ENCODE data around the gene AXIN2.

The AXIN2 gene

DNA sequence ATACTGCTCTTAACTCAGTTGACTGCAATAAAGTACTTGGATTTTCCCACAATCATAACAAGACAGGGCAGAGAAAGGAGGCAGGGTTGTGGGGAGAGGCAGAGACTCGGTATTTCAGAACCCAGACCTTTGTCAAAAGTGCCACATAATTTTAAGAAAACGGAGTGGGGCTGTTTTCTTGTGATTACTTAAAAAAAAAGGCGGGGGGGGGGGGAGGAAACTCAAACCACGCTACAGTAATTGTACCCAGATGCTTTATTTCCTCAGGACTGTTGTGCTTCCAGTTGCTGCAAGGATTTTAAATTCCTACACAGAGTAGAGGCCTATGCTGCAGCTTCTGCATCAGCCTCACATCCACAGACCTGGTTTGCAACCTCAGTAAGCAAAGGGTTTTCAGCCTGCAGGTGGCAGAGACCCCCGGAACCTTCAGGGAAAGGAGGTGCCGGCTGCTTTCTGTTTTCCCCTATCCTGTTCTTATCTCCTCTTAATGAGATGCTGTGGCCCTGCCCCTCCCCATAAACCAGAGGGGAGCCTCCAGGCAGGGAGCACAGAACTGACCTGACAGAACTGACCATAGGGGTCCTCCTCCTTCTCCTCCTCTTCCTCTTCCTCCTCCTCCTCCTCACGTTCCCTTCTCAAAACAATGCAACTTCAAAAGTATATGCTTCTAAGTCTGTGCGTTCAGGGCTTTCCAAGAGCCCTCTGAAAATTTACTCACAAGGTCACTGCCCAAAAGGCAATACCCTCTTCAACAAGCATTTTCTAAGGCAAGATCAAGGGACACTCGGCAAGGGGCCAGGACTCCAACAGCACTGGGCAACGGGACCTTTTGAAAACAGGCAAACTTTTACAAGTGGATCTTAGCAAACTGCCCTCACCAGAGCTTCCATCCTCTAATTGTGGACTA is 7.5 kb downstream of the AXIN2 start:
- Histone ChIP-seq H3K27ac (no peak overlapping the region), H3K27me3 (ENCODE audit: insufficient read depth, low read depth, severe bottlenecking) (no peaks in the 10 kb centered on the region), H3K9me3 (ENCODE audit: severe bottlenecking) (no peaks in the 10 kb centered on the region), H3K4me3 (ENCODE audit: low read depth, low read length) (no peak overlapping the region), H3K36me3 (peaks cover 52% of the 10 kb centered on the region)
- TF ChIP-seq, protein P1, sequence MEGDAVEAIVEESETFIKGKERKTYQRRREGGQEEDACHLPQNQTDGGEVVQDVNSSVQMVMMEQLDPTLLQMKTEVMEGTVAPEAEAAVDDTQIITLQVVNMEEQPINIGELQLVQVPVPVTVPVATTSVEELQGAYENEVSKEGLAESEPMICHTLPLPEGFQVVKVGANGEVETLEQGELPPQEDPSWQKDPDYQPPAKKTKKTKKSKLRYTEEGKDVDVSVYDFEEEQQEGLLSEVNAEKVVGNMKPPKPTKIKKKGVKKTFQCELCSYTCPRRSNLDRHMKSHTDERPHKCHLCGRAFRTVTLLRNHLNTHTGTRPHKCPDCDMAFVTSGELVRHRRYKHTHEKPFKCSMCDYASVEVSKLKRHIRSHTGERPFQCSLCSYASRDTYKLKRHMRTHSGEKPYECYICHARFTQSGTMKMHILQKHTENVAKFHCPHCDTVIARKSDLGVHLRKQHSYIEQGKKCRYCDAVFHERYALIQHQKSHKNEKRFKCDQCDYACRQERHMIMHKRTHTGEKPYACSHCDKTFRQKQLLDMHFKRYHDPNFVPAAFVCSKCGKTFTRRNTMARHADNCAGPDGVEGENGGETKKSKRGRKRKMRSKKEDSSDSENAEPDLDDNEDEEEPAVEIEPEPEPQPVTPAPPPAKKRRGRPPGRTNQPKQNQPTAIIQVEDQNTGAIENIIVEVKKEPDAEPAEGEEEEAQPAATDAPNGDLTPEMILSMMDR (IDR thresholded peaks at IDR 0.05; ENCODE audit: low read depth, low read length), result no peak
- DNase-seq, result no peak

DNA sequence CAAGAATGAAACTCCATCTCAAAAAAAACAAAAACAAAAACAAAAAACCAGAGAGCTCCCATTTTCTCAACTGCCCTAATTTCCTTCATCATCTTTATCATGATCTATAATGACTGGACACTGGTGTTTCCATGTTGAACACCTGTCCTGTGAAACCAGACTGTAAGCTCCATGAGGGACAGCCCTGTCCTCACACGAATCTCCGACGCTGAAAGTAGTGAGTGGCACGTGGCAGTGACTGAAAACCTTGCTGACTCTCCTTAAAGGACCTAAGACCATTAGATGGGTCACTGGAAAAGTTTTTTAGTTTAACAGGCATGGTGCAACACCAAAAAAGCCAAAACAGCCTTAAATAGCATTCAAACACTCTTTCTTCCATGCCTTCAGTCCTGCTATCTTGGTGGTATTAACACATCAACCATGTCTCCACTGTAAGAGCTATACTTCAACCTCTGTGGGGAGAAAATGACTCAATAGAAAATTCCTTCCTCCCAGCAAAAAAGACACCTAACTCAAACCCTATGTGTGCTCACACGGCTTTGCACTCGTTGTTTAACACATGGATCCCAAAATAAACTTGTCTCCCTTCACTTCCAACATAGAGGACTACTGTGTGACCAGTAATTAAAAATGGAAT is 8.3 kb downstream of the AXIN2 start:
- Histone ChIP-seq H3K4me3 (ENCODE audit: low read depth, low read length) (no peak overlapping the region), H3K27me3 (ENCODE audit: insufficient read depth, low read depth, severe bottlenecking) (no peaks in the 10 kb centered on the region), H3K36me3 (peaks cover 56% of the 10 kb centered on the region), H3K9me3 (ENCODE audit: severe bottlenecking) (no peaks in the 10 kb centered on the region), H3K27ac (no peak overlapping the region)
- TF ChIP-seq, protein P1 (IDR thresholded peaks at IDR 0.05; ENCODE audit: low read depth, low read length), result no peak
- no peak for DNase-seq

DNA sequence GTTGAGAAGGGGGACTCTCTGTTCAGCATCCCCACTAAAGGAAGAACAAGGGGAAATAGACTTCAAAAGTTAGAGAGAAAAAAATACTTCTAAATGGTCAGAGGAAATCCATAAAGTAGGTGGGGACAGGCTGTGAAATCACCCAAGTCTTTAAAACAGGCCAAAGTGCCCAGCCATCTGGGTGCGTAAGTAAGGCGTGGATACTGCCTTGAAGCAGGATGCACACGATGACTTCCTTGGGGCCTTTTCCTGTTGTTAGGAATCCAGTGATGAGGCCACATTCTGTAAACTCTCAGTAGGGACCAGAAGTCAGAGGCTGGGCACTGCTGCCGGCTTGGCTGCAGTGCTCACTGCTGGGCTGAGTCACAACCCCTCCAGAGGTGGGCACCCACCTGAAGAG is 9.2 kb downstream of the AXIN2 start:
- Histone ChIP-seq H3K36me3 (peaks cover 51% of the 10 kb centered on the region), H3K9me3 (ENCODE audit: severe bottlenecking) (no peaks in the 10 kb centered on the region), H3K27me3 (ENCODE audit: insufficient read depth, low read depth, severe bottlenecking) (no peaks in the 10 kb centered on the region), H3K4me3 (ENCODE audit: low read depth, low read length) (no peak overlapping the region), H3K27ac (no peak overlapping the region)
- DNase-seq, result no peak
- TF ChIP-seq, protein P1 (IDR thresholded peaks at IDR 0.05; ENCODE audit: low read depth, low read length), result no peak

DNA sequence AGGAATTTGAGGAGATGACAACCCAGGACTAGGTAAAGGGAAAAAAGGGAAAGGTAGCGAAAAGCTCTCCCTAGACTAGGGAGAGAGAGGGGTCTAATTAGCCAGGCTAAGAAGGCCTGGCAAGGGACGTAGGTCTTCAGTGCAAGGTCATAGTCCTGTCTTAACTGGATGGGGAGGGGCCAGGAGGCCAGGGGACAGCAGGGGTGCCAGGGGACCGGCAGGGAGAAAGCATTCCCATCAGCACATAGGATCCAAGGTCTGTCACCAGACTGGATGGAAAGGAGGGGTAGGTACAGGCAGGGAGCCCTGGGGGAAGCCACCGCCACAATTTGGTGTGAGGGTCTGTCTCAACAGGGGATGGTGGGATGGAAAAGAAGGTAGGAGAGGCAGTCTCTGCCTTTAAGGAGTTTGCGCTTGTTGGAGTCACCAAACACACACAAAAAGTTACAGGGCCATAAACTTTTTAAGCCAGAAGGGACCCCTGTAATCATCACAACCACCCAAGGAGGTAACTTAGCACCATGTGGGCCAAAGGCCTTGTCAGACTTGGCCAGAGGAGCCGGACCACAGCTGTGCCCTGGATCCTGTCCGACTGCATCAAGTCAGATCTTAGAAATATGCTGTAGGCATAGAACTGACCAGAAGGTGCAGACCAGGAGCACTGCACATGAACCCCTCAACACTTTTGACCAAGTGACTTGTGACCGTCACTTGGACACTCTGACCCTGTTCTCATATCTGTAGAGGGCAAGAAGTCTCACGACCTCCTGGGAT is 10.0 kb downstream of the AXIN2 start:
- no peak overlapping the region for H3K4me3 ChIP-seq (ENCODE audit: low read depth, low read length)
- TF ChIP-seq, protein P1 (IDR thresholded peaks at IDR 0.05; ENCODE audit: low read depth, low read length), result no peak
- H3K36me3 ChIP-seq, result peaks cover 49% of the 10 kb centered on the region
- H3K9me3 ChIP-seq (ENCODE audit: severe bottlenecking), result no peaks in the 10 kb centered on the region
- no peak overlapping the region for H3K27ac ChIP-seq
- no peak for DNase-seq
- H3K27me3 ChIP-seq (ENCODE audit: insufficient read depth, low read depth, severe bottlenecking), result no peaks in the 10 kb centered on the region

DNA sequence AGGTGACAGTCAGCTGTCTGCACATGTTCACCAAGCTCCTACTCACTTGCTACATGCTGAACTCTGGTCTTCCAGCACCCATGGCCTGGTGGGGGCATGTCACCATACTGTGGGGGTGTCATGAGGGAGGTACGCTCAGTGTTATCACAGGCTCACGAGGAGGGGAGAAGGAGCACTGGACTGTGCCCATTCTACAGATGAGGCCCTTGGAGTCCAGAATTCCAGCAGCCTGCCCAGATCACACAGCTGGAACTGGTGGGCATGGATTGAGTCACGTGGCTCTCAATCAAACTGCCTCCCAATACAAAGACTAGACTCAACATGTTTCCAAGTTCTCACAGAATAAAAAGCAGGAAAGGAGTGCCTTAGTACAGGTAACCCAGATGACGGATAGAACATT is 10.7 kb downstream of the AXIN2 start:
- no peaks in the 10 kb centered on the region for H3K9me3 ChIP-seq (ENCODE audit: severe bottlenecking)
- no peaks in the 10 kb centered on the region for H3K27me3 ChIP-seq (ENCODE audit: insufficient read depth, low read depth, severe bottlenecking)
- DNase-seq, result no peak
- H3K4me3 ChIP-seq (ENCODE audit: low read depth, low read length), result no peak overlapping the region
- H3K27ac ChIP-seq, result no peak overlapping the region
- peaks cover 49% of the 10 kb centered on the region for H3K36me3 ChIP-seq
- TF ChIP-seq, protein P1 (IDR thresholded peaks at IDR 0.05; ENCODE audit: low read depth, low read length), result no peak

All from WERI-Rb-1 (cell line).